ENCODE results near the gene LHPP.

DNA sequence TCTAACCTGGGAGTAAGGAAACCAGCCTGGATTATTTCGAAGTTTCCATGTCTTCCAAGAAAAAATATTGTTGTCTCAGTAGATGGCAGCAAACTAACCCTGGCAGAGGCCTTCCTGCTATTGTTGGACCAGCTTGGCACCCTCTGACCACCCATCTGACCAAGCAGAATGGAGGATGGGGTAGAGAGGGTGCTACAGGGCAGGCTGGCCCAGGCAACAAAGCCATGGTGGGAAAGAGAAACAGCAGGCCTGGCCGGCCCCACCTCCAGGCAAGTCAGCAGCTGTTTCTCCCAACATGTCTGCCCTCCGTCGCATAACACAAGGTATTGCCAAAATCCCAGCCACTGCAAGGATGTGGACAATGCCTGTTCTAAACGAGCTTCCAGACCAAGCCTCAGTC lies 187.6 kb downstream of the LHPP start:
- TF ChIP-seq, protein P1, sequence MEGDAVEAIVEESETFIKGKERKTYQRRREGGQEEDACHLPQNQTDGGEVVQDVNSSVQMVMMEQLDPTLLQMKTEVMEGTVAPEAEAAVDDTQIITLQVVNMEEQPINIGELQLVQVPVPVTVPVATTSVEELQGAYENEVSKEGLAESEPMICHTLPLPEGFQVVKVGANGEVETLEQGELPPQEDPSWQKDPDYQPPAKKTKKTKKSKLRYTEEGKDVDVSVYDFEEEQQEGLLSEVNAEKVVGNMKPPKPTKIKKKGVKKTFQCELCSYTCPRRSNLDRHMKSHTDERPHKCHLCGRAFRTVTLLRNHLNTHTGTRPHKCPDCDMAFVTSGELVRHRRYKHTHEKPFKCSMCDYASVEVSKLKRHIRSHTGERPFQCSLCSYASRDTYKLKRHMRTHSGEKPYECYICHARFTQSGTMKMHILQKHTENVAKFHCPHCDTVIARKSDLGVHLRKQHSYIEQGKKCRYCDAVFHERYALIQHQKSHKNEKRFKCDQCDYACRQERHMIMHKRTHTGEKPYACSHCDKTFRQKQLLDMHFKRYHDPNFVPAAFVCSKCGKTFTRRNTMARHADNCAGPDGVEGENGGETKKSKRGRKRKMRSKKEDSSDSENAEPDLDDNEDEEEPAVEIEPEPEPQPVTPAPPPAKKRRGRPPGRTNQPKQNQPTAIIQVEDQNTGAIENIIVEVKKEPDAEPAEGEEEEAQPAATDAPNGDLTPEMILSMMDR (IDR thresholded peaks at IDR 0.05) = no peak
- TF ChIP-seq EP300 (IDR thresholded peaks at IDR 0.05) (no peak), POLR2A (IDR thresholded peaks at IDR 0.05) (no peak), POLR2AphosphoS5 (IDR thresholded peaks at IDR 0.05) (no peak)
